CD4-positive, alpha-beta T cell treated with Interleukin-12 subunit alpha and Interleukin-12 subunit beta, for 1 hour (primary cell): ENCODE results near the gene CDK6.
"Not testable (repeated sequence)": the region's sequence is repeated elsewhere in the genome, so short reads cannot be mapped to it uniquely, and the experiment has no call there.

Experiments used
- DNase-seq: peaks from one replicate; pipeline ENCODE4 v3.0.0-alpha.2; 2020

CDK6 gene

DNA sequence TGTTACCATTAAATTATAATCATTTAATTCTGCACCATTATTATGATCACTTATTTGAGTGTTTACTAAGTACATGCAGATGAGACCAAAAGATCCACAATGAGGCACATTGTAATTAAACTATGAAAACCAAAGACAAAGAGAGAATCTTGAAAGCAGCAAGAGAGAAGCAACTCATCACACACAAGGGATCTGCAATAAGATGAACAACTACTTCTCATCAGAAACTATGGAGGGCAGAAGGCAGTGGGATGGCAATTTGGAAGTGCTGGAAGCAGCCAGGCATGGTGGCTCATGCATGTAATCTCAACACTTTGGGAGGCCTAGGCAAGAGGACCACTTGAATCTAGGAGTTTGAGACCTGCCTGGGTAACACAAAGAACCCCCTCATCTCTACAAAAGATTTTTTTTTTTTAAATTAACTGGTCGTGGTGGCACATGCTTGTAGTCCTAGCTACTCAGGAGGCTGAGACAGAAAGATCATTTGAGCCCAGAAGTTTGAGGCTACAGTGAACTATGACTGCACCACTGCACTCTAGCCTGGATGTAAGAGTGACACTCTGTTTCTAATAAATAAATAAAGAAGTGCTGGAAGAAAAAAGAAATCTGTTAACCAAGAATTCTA lies 47.7 kb downstream of the CDK6 start:
- DNase-seq: no peak

DNA sequence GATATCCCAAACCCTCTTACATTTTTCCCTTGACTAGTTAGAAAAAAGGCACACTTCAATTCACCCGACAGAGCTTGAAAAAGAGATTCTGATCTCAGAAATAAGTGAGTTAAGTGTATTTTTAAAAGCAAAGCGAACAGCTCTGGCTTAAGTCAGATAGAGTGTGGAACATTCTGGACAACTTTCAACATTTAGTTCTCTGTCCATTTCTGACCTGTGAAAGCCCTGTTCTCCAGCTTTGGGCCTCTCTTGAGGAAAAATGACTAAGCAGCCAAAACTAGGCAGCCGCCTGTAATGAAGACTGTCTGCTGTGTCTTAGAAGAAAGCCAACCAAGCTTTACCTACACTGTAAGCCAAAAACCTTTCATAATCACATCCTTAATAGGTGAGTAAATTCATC lies 50.5 kb downstream of the CDK6 start:
- no peak for DNase-seq

DNA sequence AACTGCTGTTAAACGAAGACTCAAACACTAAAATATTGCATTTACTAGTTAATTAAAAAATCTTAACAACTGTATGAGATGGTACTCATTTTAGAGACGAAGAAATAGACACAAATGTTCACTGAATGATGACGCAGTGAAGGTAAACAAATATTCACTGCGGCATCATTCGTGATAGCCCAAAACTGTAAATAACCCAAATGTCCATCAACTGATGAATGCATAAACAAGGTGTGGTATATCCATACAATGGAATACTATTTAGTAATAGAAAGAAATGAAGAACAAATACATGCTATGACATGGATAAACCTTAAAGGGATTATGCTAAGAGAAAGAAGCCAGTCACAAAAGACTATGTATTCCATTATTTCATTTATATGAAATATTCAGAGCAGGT lies 51.4 kb downstream of the CDK6 start:
- DNase-seq: no peak

DNA sequence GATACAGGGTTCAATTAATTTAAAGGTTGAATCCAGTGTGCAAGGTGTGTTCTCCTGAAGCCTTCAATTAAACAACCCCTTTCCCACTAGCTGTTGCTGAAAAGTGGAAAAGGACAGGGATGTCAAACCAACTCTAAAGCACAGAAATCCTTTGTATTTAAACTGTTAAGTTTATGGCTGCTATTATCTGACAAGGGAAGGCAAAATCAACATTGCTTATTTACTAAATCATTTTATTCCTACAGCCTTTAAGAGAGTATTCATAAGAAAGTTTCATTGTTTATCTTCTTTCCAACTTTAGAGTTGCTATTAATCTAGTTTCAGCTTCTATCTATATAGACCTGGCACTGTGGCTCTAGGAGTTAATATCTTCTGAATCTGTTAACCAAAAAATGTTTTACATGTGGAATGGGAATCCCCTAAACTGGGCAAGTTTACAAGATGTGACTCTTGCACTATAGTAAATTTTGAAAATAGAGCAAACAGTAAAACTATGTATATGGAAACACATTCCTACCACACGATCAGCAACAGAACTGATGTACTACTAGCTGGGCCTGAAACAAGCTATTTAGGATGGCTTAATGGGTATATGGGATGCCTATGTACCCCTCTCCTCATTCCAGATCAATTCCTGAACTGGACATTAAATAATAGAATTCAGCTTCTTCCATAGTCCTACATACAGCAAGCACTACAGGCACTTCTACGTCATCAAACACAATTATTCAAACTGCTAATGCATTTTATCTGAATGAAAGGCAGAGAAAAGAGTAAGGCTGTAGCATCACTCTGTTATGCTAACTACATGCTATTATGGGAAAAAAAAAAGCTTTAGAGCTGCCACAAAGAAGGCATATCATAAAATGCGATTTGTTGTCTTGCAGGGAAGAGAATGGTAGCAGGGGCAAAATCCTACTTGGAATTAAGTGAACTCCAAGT lies 52.8 kb downstream of the CDK6 start:
- no peak for DNase-seq

DNA sequence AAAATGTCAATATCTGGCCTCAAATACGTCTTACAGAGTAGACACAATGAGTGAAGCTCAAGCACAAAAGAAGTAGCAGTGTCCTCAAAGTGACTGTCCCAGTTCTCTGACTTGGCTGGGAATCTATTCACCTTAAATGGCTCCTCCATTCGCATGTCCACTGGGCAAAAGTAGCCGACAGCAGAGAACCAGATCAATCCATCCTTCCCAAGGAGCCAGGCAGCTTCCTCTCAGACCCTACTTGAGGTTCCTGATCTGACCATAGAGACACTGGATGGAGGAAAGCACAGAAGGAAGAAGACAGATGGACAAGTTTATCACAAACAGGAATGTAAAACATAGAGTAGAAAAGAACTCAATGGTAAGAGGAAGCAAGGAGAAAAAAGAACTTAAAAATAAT lies 53.5 kb downstream of the CDK6 start:
- DNase-seq: no peak

DNA sequence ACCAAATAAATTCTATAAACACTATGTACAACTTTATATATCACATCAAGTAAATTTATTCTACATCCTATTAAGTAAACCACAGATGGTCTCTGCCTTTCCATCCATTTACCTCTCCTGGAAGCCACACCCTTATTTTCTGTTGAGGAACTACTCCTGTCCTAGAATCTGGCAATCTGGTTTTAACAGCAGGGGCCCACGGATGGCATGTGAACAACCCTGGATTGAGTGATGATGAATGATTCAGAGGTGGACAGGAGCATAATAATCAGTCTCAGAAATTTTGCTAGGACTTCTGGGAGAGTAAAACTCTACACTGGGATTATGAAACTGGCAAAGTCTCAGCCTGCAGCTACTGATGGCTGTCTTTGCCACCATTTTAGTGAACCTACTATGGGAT lies 54.1 kb downstream of the CDK6 start:
- DNase-seq: no peak

DNA sequence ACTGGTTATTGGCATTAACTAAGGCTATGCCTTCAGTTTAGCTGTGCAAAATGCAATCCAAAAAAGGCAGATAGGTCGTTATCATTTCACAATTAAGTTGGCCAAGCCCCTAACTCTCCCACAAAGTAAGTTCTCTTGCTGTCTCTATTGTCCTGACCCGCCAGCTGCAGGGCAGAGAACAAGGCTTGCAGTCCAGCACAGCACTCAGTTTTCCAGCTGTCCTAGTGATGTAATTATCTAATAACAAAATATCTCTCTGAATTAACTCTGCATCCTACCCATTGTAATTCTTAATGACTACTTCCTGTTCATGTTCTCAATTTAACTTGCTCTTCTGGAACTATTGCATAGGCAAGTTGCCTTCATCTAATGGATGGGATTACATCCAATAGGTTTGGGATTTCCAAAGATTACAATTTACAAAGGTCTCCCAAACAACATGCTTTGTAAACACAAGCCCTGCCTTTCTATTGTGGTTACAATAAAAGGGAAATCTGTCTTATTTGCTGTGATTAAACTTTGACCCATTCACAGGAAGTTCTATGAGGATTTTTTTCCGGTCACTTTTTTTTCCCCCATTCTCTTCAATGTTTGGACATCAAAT lies 55.2 kb downstream of the CDK6 start:
- DNase-seq: no peak

DNA sequence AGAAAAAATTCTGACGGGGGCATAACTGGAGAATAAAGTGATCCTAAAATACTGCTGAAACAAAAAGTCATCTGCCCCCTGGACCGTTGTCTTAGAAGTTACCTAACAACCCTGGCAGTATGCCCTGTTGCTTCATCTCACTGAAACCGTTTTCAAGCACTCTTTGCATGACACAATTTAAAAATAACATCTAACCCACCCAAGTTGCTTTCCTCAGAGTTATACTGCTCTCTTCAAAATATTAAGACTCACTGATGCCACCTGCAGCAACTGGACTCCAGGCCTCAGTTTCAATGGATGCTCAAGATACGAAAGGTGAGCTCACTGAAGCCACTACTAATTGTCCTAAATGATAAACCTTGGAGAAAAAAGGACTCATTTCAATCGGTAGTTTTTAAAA lies 57.4 kb downstream of the CDK6 start:
- DNase-seq: no peak

DNA sequence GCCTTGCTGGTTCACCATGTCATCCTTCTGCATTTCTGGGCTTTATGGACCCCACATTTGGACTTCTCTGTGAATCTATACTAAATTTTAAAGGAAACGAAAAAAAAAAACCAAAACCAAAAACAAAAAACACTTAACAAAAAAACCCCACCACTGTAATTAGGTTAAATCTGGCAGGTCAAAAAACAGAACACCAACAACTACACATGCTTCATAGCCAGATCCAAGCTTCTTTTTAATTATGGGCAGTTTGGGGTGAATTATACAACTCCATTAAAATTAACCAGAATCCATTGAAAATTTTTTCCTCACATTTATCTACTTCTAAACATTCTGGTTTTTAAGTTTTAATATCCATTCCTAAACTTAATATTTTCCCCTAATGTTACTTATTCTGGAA lies 58.4 kb downstream of the CDK6 start:
- no peak for DNase-seq

DNA sequence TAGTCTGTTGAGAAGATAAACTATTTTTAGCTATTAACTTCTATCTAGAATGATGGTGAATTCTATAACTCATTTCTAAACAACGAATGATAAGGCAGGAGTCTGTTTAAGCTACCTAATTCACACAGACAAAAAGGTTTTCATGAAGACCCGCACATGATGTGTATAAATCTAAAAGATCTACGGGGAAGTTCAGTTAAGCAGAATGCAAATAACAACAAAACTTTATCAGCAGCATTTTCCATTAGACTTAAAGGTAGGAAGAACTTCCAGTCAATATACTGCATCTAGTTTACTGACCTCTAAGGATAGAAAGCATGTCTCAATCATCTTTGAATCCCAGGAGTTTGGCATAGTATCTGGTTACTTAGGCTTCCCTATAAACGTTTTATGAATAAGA lies 62.6 kb downstream of the CDK6 start:
- DNase-seq: no peak

DNA sequence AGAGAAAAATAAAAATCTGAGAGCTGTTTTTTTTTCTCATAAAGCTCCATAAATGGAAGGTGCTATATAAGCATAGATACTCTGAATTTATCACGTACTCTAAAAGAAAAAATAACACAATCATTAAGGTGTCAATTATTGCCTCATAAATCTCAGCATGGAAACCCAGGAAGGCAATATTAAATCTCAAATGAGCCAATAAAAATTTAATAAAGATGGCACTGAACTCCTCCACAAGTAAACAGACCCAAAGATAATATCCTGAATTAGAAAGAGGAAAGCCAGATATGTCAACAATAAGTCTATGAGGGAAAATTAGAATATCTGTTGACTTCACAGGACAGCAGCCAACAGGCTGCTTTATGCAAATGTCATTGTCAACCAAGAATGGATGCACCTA lies 66.5 kb downstream of the CDK6 start:
- DNase-seq: no peak

DNA sequence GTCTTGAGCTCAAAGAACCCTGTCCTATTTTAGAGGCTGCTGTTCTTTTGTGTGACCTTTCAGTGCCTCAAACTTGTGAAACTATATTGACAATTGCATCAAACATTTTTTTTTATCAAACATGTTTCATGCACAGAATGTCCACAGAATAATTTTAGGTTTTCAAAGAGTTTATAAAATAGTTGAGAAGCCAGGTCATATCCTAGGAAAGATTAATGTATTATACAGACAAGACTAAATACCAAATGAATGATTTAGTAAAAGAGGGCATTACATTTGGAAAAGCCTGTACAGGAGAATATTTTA lies 67.0 kb downstream of the CDK6 start:
- DNase-seq: no peak

DNA sequence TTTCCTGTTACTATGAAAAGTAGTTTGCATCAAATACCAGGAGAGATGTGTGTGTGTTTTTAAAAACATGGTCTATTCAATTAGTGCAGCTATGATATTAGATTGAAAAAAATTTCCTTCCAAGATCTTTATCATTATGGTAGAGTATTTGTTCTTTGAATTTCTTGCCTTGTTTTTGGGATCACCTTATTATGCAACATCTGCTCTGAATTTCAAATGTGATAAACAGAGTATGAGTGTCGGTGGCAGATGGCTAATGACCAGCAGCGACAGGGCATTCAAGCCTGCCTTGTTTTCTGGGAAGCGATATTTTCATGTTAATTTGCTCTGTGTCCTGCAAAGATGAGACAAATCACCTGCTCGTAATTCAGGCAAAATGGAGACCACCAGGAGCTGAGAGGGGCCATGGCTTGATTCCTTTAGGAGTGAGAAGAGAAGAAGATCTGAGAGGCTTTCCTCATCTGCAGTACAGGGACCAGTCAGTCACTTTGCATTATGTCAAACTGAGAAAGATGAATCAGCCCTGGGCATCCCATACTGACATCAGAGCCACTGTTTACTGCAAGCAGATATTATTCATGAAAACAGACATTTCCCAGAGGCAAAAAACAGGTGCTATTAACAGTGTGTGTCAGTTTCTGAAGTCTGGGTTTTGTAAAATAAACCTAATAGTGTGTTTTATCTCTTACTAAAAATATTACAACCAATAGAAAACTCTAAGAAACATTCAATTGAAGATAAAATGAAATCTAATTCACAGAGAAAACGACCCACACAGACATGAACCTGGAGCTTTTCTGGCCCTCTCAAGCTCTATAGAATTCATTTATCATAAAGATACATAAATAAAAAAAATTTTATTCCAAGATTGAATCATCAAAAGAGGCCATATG lies 67.6 kb downstream of the CDK6 start:
- no peak for DNase-seq

DNA sequence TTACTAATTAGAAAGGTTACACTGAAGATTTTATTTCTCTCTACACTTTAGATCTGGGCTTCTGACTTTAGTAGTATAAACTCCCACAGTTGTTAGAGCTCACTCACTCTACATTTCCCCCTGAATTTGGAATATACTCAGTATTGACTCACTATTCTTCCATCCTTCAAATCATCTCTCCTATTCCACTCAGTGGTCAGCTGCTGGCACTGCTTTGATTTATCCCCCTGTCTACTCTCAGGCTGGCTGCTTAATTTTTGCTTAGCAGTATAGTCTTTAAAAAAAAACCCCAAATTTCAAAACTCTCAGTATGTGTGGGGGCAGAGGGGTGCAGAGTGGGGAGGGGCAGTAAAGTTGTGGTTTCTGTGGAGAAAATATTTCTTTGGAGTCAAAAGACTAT lies 68.9 kb downstream of the CDK6 start:
- no peak for DNase-seq

DNA sequence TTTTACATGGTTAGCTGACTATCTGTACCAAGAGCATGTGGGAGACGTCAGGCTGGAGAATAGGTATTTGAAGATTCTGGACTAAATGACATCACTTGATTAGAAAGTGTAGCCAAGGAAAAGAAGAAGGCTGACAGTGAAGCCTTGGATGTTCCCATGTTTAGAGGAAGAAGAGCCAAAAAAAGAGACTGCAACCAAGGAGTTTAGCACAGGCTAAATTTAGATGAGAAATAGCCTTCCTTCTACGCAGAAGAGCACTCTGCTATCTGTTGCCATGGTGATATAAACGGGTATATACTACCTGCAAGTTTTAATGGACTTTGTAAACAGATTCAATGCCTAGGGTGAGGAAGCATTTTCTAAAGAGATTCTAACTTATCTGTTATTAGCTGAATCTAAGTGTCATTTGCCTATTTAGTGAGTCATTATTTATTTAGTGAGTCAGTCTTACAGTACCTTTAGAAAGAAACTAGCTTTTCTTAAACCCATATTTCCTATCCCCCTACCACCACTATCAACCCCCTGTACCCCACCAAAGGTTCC lies 69.8 kb downstream of the CDK6 start:
- no peak for DNase-seq

DNA sequence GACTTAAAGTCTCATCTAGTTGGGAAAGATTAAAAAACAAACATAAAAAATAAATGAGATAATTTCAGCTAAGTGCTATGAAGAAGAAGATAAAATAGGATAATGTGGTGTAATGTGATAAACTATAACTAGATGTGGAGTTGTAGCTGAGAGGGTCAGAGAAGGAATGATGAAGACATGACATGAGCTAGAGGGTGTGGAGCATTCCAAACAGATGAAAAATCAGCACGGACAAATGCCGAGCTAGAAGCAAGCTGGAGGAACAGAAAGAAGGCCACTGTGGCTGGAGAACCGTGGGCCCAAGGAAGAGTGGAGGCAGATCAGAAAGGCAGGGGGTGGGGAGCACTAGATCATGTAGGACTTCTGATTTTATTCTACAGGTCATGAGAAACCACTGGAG lies 70.6 kb downstream of the CDK6 start:
- no peak for DNase-seq

DNA sequence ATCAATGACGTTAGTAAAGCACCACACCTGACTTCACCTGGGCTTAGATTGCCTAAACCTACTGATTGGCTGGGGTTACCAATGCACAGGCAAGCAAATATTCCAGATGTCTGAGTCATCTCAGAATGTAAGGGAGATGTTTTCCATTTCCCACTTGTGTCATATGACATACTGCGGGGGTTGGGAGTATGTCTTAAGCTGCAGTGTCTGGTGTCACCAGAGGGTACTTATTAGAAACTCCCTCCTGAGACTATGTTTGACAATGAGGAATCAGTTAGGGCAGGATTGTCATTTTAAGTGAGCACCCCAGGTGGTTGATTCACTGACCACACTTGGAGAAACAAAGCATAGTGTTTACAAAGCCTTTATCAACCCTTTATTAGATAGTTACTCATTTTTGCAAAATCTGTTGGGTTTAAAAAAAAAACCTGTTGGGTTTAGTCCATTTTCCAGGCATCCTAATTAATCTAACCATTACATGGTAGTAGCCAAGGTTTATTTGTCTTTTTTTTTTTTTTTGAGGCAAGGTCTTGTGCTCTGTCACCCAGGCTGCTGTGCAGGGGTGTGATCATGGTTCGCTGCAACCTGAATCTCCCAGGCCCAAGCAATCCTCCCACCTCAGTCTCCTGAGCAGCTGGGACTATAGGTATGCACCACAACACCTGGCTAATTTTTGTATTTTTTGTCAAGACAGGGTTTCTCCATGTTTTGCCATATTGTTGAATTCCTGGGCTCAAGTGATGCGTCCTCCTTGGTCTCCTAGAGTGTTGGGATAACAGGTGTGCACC lies 72.5 kb downstream of the CDK6 start:
- DNase-seq: no peak

DNA sequence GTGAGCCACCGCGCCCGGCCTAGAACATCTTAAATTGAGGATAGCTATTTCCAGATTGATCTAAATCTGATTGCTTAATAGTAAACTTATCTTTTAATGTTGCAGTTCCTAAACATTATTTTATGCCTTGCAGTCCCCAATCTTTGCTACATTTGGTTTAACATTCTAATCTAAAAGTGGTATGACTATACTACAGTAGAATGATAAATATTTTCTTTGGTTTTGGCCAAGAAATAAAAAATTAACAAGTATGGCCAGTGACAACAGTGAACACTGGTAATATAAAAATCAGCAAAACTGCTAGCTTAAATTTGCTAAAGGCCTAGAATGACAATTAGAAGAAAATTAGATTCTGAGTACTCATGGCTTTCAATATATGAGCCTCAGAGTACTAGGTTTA lies 73.5 kb downstream of the CDK6 start:
- DNase-seq: no peak

DNA sequence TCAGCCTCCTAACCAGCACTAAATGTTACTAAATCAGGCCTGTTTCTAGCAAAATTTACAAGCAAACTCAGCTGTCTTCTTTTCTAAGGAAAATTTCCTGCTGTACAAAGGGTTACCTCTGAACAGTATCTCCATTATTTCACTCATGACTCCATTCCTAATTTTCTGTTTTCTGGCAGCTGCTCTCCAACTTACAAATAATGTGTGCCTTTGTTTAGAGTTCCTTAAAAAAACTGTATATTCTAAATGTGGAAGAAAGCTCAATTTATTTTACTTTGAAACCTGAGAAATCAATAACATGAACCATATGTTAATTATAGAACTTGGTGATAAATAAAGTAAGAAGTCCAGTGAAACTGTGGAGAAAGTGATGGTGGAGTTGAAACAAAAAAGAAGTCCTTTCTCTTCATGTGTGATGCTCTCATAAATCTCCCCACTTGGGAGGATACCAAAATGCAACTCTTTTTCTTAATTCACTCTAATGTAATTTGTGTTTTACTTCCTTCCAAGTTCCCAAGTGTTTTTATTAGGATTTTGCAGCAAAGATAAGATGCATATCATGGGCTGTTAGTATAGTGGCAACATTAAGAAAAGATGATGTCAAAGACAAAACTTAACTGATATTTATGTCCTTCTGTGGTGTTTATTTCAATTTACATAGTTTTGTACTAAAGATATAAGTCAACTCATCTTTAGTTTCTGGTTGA lies 74.8 kb downstream of the CDK6 start:
- no peak for DNase-seq

DNA sequence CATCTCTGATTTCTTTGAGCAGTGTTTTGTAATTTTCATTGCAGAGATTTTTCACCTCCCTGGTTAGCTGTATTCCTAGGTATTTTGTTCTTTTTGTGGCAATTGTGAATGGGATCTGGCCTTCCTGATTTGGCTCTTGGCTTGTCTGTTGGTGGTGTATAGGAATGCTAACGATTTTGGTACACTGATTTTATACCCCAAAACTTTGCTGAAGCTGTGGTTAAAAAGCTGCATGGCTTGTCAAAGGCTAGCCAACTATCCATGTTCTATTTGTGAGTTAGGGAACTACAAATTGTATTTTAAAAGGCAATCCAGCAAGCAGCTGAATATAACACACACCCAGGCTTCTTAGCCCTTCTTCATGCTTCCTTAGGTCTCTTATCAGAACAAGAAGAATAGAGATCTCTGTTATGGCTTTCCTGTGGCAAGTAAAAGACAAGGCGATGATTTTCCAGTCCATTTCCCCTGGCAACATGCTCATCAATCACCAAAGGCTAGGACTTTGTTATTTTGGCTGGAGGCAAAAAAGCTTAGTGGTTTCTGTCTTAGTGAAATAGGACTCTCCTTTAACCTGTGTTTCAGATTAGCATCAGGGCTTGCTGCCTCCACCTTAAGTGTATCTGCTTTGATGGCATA lies 77.5 kb downstream of the CDK6 start:
- no peak for DNase-seq

DNA sequence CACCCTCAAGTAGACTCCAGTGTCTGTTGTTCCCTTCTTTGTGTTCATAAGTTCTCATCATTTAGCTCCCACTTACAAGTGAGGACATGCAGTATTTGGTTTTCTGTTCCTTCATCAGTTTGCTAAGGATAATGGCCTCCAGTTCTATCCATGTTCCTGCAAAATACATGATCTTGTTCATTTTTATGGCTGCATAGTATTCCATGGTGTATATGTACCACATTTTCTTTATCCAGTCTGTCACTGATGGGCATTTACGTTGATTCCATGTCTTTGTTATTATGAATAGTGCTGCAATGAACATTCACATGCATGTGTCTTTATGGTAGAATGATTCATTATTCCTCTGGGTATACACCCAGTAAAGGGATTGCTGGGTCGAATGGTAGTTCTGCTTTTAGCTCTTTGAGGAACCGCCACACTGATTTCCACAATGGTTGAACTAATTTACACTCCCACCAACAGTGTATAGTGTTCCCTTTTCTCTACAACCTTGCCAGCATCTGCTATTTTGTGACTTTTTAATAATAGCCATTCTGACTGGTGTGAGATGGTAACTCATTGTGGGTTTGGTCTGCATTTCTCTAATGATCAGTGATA lies 79.0 kb downstream of the CDK6 start:
- DNase-seq: not testable (repeated sequence)
